Tibial artery (tissue), 4 donors: ENCODE results near the gene KNDC1.

Experiments
- DNase-seq, 2 donors: peaks; one replicate each; pipeline ENCODE4 v3.0.0-alpha.2; 2019
- H3K27ac ChIP-seq, 2 donors: fragments of 200-600 bp; sonication (generic) in 1 of 2; 1 replicate in 1 of 2; 2 replicates in 1 of 2; pipeline ENCODE4 v1.5.1; 2018 to 2019; ENCODE audit warnings: mild to moderate bottlenecking in 1 of 2
- H3K27me3 ChIP-seq, 2 donors: fragments of 200-600 bp; sonication (generic) in 1 of 2; one replicate each; pipeline versions ENCODE4 v1.5.1 to v1.6.0; 2016 to 2019
- H3K36me3 ChIP-seq, 3 donors: fragments of 200-600 bp; sonication (generic) in 2 of 3; one replicate each; pipeline ENCODE4 v1.5.1; 2016 to 2019; ENCODE audit warnings: mild to moderate bottlenecking in 2 of 3
- H3K4me1 ChIP-seq, 4 donors: fragments of 200-600 bp; sonication (generic) in 2 of 4; 1 replicate in 3 of 4; 2 replicates in 1 of 4; pipeline ENCODE4 v1.5.1; 2016 to 2019
- H3K4me3 ChIP-seq, 2 donors: fragments of 200-600 bp; sonication (generic) in 1 of 2; 1 replicate in 1 of 2; 2 replicates in 1 of 2; pipeline ENCODE4 v1.5.1; 2018 to 2019; ENCODE audit warnings: mild to moderate bottlenecking in 2 of 2
- H3K9me3 ChIP-seq, 3 donors: fragments of 200-600 bp; sonication (generic) in 1 of 3; one replicate each; pipeline ENCODE4 v1.5.1; 2016 to 2019
- CTCF ChIP-seq, 2 experiments: fragments of 200-600 bp in 1 of 2; fragments of 450-650 bp in 1 of 2; IDR thresholded peaks; one replicate each; pipeline ENCODE4 v1.5.1; 2017 to 2019; ENCODE audit warnings: antibody characterized with exemption in 2 of 2, mild to moderate bottlenecking in 1 of 2, moderate library complexity in 1 of 2
- intact Hi-C: fragments of 100-400 bp; cut with DNase I; formaldehyde crosslinking; loops from one replicate; pipeline ENCODE4 v1.15.0; 2023; ENCODE audit warnings: low total_unique reads

The KNDC1 gene

GRCh38 chr10:133158437-133158755 lies 1.6 kb upstream of the KNDC1 start:
- H3K27me3 ChIP-seq: peaks cover 0 to 55% of the 10 kb centered on the region in 2 donors
- intact Hi-C loops: no loop called here
- peaks cover 0 to 25% (median 18%) of the 10 kb centered on the region in 4 donors for H3K4me1 ChIP-seq
- no peak for DNase-seq
- H3K27ac ChIP-seq: no peak overlapping the region
- no peaks in the 10 kb centered on the region for H3K9me3 ChIP-seq
- TF ChIP-seq CTCF (IDR thresholded peaks at IDR 0.05): no peak
- H3K36me3 ChIP-seq: no peaks in the 10 kb centered on the region
- no peak overlapping the region for H3K4me3 ChIP-seq

DNA sequence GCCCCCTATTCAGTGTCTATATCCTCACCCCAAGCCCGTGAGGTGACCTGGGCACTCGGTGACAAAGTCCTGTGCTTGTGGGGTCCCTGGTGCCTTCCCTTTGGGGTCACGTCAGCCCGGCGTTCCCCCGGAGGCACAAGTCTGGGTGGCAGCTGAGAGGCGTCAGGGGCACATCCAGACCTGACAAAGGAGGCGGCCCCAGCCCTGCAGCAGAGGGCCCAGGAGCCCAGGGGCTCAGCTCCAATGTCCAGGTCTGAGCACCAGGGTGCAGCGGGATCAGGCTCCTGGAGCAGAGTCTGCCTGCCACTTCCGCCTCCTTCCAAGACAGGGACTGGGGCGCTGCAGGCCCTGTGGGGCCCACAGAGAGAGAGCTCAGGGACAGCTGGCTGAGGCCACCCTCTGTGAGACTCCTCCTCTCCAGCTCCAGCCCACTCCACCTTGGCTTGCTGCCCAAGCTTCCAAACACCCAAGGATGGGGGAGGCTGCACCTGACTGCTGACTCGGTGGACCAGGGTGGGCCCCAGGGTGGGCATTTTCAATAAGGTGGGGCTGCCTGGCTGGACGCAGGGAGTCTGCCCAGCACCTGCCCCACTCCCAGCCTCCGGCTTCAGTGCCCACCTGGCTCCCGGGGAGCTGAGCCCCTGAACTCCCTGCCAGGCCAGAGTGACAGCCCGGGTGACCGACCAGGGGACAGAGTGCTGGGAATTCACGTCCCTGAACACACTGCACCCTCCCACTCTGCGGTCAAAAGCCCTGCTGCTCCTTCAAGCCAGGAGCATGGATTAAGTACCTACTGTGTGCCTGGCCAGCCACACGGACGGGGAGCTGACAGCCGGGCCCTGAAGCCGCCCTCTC lies 1.0 kb upstream of the KNDC1 start:
- no peaks in the 10 kb centered on the region for H3K36me3 ChIP-seq

DNA sequence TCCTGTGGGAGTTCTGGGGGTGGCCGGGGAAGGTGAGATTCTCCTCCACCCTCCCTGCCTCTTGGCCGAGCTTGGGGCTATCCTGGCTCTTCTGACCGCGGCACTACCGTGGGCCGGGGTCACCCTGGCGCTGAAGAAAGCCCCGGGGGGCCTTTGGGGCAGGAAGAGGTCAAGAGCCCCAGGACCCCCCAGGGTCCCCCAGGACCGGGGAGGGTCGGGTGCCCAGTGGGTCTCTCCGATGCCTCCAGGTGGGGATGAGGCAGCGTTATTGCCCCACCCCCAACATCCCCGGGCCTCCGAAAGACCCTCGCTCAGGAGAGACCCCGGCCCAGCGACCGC lies 439 bp upstream of the KNDC1 start:
- peaks cover 0 to 65% of the 10 kb centered on the region in 2 donors for H3K27me3 ChIP-seq
- no peak for TF ChIP-seq CTCF (IDR thresholded peaks at IDR 0.05)
- peaks cover 0 to 25% (median 18%) of the 10 kb centered on the region in 4 donors for H3K4me1 ChIP-seq
- no peak overlapping the region for H3K4me3 ChIP-seq
- intact Hi-C loops: no loop called here
- no peak for DNase-seq
- H3K36me3 ChIP-seq: no peaks in the 10 kb centered on the region
- H3K27ac ChIP-seq: no peak overlapping the region
- H3K9me3 ChIP-seq: no peaks in the 10 kb centered on the region

More for the DNA sequence above, 1.0 kb upstream of the KNDC1 start:
- intact Hi-C loops: no loop called here
- peak in 1 of 2 donors; percentile 63 for DNase-seq
- no peak for TF ChIP-seq CTCF (IDR thresholded peaks at IDR 0.05)
- Histone ChIP-seq H3K27ac (no peak overlapping the region), H3K4me3 (no peak overlapping the region), H3K4me1 (peaks cover 0 to 25% (median 18%) of the 10 kb centered on the region in 4 donors), H3K9me3 (no peaks in the 10 kb centered on the region), H3K27me3 (peaks cover 0 to 61% of the 10 kb centered on the region in 2 donors)

GRCh38 chr10:133160826-133161471 lies 930 bp downstream of the KNDC1 start:
- Histone ChIP-seq H3K4me1 (peaks cover 0 to 25% (median 18%) of the 10 kb centered on the region in 4 donors), H3K4me3 (peak overlapping the region; percentile 42 to 46), H3K27me3 (peaks cover 0 to 79% of the 10 kb centered on the region in 2 donors), H3K36me3 (no peaks in the 10 kb centered on the region), H3K27ac (no peak overlapping the region), H3K9me3 (no peaks in the 10 kb centered on the region)
- no peak for TF ChIP-seq CTCF (IDR thresholded peaks at IDR 0.05)
- intact Hi-C loops: no loop called here
- DNase-seq: no peak

GRCh38 chr10:133161486-133162109 lies 1.6 kb downstream of the KNDC1 start:
- H3K4me1 ChIP-seq: peaks cover 0 to 25% (median 18%) of the 10 kb centered on the region in 4 donors
- no peaks in the 10 kb centered on the region for H3K9me3 ChIP-seq
- DNase-seq: peak in 1 of 2 donors; percentile 60
- TF ChIP-seq CTCF (IDR thresholded peaks at IDR 0.05): no peak
- intact Hi-C loops: no loop called here
- H3K27me3 ChIP-seq: peaks cover 0 to 85% of the 10 kb centered on the region in 2 donors
- H3K4me3 ChIP-seq: no peak overlapping the region
- H3K27ac ChIP-seq: no peak overlapping the region
- H3K36me3 ChIP-seq: no peaks in the 10 kb centered on the region
